Activated CD8-positive, alpha-beta memory T cell treated with anti-CD3 and anti-CD28 coated beads, Interleukin-2, amount 50 U/mL, for 1 hour (primary cell): ENCODE data around the gene MICB.
"Not testable (repeated sequence)": the region's sequence is repeated elsewhere in the genome, so short reads cannot be mapped to it uniquely, and the experiment has no call there.

ENCODE experiments used
- DNase-seq: peaks from one replicate; pipeline ENCODE4 v3.0.0-alpha.2; 2020; ENCODE audit errors: extremely low read depth

The MICB gene

DNA sequence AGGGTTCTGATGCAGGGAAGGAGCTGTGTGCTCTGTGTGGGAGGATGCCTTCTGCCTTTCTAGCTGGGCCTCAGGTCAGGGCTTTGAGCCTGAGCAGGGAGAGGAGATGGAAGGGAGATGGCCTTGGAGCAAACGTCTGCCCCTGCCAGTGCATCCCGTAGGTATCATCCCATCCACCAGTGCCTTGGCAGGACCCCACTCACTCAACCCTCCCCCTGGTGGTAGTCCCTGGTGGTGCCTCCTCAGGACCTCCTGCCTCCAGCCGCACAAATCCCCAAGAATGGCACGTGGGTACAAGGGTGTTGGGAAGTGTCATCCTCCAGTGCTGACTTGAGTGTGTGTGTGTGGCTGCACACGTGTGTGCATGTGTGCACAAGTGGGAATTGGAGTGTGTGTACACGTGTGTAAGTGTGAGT is 23.1 kb upstream of the MICB start:
- no peak for DNase-seq

DNA sequence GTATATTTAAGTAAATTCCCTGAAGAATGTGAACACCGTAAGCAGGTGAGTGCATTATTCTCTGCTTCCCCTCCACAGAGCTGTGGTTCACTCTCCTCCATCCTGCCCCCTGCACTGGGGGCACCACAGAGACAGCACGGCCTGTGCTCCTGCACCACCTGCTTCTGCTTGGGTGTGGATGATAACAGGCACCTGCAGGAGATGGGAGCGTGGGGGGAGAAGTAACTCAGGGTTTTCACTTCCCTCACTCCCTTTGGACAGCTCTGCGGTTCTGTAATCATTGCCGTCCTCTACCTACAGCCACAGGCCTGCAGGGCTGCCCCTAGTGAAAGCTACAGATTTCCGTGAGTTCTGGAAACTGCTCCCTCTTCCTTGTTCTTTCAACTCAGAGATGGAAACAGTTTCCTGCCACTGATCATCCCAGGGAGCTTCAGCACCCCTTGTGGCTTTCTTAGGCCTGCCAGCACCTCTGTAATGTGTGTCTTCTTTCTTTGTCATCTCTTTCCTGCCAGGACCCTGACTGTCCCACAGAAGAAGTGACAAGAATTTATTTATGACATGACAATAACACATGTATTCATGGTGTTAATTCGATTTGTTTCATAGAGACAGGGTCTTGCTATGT is 21.3 kb upstream of the MICB start:
- DNase-seq = no peak

DNA sequence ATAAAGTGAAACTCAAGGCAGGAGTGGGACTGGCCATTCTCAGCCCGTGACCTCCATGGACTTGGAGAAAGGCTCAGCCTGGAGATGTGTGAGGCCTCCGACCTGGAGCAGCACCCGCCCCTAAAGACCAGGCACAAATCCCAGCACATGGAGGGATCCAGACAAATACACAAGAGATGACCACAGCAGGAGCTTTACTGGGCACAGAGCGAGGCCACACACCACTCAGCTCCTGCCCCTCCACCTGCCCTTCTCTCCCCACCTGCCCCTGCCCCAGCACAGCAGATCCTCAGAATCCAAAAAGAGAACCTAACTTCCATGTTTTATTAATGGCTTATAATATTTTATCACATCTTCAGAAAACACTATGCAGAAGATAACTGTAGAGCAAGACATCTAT is 20.4 kb upstream of the MICB start:
- DNase-seq = no peak

DNA sequence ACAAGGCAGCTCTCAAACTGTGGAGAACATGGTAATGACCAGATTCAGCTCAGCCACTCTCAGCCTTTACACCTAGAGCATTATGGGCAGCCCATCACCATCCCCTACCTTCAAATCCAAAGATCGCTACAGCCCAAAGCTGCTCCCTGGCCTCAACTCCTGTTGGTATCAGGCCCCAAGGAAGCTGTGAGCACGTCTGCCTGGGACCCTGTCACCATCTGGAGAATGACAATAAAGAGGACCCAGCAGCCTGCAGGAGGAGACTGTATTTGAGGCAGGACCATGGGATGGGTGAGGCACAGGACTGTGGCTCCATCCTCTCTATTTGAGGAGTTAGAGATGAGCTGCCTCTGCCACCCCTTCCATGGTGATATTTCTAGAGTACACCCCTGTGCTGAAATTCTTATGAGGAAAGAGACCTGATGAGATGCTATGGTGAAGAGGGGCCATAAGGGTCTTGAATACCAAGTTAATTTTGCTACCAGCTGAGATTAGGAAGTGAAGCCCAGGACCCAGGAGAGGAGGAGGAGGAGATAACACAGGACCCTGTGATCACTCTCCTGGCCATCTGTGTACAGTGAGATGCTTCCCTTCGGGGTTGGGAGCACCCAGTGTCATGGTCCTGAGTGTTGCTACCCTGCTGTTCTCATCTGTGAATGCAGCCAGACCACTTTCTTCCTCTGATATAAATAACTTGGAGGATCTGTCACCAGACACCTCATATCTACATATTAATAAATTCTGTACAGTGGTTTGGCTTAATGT is 19.6 kb upstream of the MICB start:
- no peak for DNase-seq

DNA sequence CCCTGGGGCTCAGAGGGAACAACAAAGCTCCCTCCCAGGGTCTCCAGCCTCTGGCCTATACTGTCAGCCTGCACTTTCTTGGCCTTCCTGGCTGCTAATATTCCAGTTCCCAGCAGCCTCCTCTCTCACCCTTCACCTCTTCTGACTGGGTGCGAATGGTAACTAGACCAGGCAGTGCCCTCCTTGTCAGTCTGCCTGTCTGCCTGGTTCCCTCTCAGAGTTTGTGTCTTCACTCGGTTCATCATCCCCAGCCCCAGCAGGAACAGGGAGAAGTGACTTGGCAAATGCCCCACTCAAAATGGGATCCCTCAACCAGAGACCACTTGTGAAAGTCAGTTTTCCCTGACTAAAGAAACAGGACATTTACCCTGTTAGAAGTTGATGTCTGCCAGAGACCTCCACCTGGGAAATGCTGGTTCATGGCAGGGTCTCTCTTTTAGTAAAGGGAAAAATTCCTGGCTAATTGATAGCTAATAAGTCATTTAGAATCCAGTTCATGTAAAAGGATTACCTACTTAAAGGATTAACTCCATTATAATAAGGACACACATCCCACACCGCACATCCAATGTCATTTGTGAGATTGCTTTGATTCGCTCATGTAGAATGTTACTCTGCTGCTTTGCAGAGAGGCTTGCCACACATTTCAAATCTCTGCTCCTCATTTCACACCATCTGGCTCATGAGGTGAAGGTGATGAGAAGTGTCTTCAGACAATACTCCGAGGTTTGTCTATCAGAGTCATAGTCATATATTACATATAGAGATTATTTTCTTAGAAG is 18.6 kb upstream of the MICB start:
- no peak for DNase-seq

DNA sequence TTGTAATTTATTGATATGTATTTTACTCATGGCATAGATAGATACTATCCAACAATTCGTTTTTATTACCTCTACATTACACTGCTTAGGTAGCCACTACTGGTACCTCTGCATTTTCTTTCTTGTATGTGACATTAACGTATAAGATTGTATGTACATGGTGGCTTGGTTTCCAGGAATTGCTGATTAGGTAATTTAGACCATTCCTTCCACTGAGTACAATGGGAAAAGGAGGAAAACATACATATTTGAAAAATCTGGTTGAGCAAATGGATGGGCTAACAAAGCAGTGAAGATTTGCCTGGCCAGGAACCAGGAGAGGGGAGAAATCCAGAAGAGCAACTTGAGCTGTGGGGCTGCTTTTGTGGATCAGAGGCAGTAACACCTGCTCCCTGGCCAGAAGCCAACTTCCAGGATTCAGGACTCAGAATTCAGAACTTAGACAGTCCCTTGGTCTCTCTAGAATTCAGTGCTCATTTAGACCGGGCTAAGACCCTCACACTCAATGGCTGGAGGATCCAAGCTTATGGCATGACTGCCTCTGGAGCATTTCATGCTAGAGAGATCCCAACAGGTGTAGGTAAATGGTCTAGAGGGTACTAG is 17.9 kb upstream of the MICB start:
- DNase-seq = no peak

DNA sequence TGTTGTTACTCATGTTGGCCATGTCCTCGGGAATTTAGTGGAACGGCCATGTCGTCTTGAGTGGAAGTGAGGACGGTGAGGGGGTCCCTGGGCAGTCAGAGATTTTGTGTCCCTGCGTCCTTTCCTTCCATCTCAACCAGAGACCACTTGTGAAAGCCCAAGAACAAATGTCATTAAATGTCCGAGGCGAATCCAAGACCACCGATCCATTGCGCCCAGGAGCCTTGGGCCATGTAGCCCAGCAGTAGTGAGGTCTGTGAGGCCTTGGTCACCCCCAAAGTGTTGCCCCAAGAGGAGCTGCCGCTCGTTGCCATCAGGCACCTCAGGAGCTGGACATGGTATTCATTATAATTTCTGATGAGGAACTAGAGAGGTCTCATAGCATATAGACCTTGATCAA is 17.4 kb upstream of the MICB start:
- DNase-seq = no peak

DNA sequence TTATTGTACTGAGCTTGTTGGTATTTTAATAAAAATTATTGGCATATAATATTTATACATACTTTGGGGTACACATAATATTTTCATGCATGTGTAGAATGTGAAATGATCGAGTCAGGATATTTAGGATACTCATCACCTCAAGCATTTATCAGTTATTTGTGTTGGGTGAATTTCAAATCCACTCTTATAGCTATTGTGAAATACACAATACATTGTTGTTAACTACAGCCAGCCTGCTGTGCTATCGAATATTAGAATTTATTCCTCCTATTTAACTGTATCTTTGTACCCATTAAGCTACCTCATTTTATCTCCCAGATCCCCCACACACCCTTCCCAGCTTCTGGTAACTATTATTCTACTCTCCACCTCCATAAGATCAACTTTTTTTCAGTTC is 14.6 kb upstream of the MICB start:
- DNase-seq = no peak

DNA sequence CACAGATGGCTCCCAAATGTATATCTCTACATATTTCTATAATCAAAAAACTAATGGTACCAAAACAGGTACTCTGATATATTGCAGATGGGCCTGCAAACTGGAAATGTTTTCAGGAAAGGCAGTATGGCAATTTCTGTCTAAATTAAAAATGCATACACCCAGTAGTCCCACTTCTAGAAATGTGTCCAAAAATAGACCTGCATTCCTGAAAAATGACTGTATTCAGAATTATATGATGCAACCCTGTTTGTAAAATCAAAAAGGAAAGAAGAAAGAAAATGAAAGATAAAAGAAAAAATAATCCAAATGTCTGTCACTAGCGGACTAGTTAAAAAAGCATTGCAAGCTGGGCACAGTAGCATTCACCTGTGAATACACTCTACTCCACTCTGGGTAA is 12.9 kb upstream of the MICB start:
- no peak for DNase-seq

DNA sequence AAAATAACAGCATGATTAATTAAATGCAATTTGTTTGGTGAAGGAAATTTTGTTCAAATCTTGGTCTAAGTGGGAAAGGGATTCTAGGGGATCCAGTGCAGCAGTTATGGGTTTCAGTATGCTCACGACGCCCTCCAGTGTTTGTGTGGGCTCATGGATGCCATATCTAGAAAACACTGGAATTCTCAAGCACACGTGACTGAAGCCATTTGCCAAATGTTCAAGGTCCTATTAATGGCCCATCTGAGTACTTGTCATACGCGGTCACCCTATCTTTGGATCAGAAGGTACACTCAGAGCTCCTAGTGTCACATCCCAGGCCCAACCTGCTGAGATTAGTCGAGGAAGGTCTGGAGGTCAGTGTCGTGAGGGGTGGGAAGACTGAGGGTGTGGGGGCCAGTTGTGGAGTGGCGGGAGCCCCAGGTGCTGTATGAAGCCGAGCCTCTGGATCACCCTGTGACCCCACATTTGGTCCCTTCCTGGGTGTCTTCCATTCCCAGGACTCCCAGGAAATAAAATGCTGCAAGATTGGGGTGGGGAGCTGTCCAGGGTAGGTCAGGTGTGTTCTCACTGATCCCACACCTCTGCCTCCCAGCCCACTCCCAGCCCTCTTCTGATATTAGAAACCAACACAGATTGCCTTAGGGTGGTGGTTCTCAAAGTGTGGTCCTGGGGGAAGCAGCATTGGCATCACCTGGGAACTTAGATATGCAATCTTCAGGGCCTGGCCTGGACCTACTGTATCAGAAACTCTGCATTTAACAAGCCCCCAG is 11.7 kb upstream of the MICB start:
- DNase-seq = not testable (repeated sequence)

DNA sequence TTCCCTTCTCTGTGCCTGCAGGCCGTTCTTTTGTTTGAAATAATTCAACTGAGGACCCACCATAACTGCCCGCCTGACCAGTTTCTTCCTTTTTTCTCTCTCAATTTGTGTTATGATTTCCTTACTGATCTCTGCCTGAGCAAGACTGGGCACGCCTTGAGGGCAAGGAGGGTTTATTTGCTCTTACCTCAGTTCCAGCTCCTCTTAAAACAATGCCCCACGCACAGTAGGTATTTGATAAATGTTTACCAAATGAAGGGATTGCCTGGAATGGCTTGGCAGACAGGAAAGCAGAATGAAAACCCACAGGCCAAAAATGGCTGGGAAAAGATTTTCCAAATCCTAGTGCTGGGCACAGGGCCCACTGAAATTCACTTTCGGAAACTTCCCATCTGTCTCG is 10.3 kb upstream of the MICB start:
- DNase-seq = not testable (repeated sequence)

DNA sequence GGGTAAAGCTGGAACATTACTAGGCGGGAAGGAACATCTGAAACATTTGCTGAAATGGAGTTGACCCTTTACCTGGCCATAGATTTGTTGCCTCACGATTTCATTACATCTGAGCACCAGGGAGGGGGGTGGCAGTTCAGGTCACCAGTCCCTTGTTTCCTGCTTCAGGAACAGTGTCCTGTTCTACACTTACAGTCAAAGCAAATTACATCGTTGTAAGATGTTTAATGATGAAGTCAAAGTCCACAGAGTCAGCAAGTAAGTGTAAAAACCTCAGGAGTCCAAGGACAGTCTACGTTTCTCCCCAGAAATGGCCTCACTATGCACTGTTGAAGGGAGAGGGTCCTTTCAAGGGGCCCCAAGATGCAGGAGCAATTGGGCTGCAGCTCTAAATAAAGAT is 8.9 kb upstream of the MICB start:
- no peak for DNase-seq

DNA sequence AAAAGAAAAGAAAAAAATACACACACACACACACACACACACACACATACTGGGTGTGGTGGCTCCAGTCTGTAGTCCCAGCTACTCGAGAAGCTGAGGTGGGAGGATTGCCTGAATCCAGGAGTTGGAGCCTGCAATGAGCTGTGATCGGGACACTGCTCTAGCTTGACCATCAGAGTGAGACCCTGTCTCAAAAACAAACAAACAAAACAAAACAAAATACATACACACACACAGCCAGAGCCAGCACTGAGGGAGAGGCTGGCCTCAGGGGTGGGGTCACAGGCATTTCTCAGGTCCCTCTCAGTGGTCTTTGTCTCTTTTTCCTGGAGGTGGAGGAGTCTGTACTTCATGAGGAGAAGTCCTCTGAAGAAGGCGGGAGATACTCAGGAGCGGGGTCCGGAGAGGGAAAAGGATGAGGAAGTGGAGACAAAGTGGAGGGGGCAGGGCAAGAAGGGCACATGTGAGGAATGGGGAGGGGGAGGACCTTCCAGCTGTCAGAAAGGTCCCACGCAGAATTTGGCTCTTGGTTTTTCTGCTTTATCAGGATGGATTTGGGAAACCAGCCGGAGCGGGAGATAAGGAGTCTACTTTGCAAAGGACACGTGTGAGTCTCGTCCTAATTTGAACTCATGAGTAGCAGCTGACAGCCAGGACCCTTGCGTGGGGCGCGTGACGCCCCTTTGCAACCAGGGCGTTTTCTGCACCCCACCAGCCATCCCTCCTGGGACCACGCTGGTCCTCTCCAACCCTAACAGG is 7.7 kb upstream of the MICB start:
- no peak for DNase-seq

DNA sequence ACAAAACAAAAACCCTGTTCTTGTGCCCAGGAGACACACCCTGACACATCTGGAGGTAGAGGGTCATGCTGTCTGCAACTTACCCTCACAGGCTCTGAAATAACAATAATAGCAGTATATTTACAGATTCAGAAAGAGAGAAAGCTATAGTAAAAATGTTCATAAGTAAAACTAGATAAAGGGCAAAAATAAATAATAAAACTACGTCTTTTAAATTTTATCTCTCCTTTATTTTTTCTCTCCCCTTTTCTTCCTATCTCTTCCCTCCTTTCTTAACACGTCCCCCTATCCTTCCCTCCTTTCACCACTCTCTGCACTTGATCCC is 4.4 kb upstream of the MICB start:
- DNase-seq = not testable (repeated sequence)

DNA sequence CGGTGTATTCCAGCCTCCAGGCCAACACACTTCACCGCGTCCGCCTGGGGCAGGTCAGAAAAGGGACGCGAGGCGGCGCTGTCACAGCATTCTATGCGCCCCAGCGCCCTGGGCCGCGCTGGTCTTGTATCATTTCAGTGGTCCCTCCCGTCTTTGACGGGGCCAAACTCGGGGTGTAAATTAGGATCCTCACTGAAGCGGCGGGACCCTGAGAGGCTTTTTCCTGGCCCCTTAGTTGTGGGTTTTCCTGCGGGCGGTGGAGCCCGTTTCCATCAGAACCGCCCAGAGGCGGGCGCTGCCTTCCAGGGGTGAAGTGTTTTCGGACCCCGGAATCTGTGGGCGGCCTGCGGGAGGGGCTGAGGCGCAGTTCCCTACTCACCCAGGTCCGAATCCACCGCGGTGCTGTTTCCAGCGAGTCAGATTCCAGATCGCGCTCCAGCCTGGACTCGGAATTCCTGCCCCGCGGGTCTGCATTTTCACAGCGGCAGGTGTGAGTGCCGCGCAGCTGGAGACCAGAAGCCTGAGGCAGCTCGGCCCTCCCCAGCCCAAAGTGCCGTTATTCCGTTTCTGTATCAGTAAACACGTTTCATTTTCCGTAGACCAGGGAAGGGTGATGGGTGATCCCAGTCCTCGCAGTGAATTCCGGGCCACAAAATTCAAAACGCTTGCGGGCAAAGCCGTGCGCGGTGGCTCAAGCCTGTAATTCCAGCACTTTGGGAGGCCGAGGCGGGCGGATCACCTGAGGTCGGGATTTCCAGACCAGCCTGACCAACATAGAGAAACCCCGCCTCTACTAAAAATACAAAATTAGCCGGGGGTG is 3.9 kb upstream of the MICB start:
- DNase-seq = peak; percentile 29

DNA sequence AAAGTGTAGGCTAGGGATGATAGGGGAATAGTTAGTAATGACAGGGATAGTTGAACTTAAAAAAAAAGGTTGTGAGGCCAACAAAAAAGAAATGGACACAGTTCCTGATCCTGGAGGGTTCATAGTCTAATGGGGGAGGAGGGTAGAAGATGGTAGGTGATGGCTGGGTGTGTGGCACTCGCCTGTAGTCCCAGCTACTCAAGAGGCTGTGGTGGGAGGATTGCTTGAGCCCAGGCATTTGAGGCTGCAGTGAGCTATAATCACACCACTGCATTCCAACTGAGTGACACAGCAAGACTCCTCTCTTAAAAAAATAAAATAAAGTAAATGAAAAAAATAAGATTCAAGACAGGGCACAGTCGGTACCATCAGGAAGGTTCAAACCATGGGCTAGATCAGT is 2.4 kb upstream of the MICB start:
- no peak for DNase-seq

DNA sequence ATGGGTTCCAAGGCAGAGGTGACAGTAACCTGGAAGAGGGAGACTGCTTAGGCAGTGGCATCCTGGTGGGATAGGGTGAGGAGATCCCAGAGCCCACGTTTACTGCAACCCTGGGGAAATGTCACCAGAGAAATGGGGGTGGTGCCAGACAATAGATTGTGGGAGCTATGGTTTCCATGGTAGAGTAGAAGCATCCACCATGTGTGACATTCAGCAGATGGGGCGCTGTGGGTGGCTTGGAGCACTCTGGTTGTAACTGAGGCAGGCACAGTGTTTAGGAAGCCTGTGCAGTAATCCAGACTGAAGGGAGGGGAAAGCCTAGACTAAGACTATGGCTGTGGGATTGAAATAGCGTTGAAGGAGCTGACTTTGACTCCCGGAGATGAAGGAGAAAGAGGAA is 1.1 kb upstream of the MICB start:
- not testable (repeated sequence) for DNase-seq

DNA sequence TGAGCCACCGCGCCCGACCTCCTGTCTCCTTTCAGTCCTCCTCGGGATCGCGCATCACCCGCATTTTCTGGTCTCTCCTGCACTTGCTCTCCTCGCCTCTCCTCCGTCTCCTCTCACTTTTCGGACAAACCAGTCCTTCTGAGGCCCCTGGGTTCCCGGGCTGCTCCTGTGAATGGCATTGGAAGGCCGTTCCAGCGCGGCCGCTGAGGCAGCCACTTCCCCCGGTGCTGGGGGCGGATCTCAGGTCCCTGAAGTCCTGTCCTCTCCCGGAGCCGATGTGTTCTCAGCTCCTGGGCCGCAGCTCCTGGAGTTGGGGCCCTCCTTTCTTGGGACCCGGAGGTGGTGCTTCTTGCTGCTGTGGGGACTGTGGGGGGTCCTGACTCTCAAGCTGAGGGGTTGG is 803 bp downstream of the MICB start:
- DNase-seq = no peak

DNA sequence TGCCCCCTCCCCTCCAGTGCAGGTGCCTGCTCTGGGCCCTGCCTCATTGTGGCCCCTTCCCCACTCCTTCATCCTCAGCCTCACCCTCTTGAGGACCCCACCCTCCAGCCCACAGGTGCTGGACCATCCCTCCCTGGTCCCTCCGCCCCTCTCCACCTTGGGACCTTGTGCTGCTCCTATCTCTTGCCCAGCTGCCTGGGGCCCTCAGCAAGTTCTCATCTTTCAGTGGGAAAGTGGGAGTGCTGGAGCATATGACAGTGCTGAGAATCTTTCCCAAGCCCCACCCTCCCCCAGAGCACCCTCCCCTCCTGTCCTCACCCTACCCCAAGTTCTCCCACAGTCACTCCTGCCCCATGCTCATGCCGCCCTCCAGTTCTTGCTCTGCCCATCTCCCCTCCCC is 1.7 kb downstream of the MICB start:
- DNase-seq = not testable (repeated sequence)

DNA sequence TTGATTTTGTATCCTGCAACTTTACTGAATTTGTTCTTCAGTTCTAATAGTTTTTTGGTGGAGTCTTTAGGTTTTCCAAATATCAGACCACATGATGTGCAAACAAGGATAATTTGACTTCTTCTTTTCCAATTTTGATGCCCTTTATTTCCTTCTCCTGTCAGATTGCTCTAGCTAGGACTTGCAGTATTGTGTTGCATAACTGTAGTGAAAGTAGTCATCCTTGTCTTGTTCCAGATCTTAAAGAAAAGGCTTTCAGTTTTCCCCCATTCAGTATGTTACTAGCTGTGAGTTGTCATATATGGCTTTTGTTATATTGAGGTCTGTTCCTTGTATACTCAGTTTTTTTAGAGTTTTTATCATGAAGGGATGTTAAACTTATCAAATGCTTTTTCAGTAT is 4.6 kb downstream of the MICB start:
- no peak for DNase-seq
